Mesendoderm (in vitro differentiated cells): ENCODE results near the gene CRISPLD2. TPM values are rescaled to one million over a fixed set of nuclear protein-coding genes. Genes with fewer than 3 reads are reported as not detected.

Experiments used
- DNase-seq: peaks from one replicate; pipeline ENCODE4 v3.0.0; 2013
- H2AK5ac ChIP-seq: 2 replicates; pipeline ENCODE4 v1.6.1; 2013; ENCODE audit warnings: low read length, inconsistent platforms
- H2BK120ac ChIP-seq: 2 replicates; pipeline ENCODE4 v1.6.1; 2013; ENCODE audit warnings: low read depth, mild to moderate bottlenecking, low read length, moderate library complexity, mixed read lengths
- H2BK15ac ChIP-seq: replicated peaks from 2 replicates; pipeline ENCODE4 v1.6.1; 2013; ENCODE audit warnings: low read depth, mild to moderate bottlenecking, moderate library complexity
- H2BK5ac ChIP-seq: 2 replicates; pipeline ENCODE4 v1.6.1; 2013; ENCODE audit warnings: low read length, inconsistent platforms
- H3K18ac ChIP-seq: 2 replicates; pipeline ENCODE4 v1.6.1; 2013; ENCODE audit warnings: mild to moderate bottlenecking, low read length, mixed read lengths
- H3K23ac ChIP-seq: one replicate; pipeline ENCODE4 v1.6.1; 2013; ENCODE audit warnings: low read length
- H3K27ac ChIP-seq: 2 replicates; pipeline ENCODE4 v1.5.1; 2013; ENCODE audit warnings: low read depth, mild to moderate bottlenecking, inconsistent platforms, low read length, moderate library complexity
- H3K27me3 ChIP-seq: 2 replicates; pipeline ENCODE4 v1.6.1; 2013; ENCODE audit warnings: low read length, control low read depth, mild to moderate bottlenecking, inconsistent platforms; ENCODE audit not compliant: insufficient read depth, poor library complexity
- H3K36me3 ChIP-seq: 2 replicates; pipeline ENCODE4 v1.6.1; 2013; ENCODE audit warnings: low read length, inconsistent platforms; ENCODE audit not compliant: control insufficient read depth, insufficient read depth
- H3K4ac ChIP-seq: one replicate; pipeline ENCODE4 v1.6.1; 2013; ENCODE audit warnings: low read depth, mild to moderate bottlenecking, low read length, moderate library complexity
- H3K4me1 ChIP-seq: 2 replicates; pipeline ENCODE4 v1.6.1; 2013; ENCODE audit warnings: low read depth, low read length, inconsistent platforms; ENCODE audit not compliant: control insufficient read depth
- H3K4me2 ChIP-seq: 2 replicates; pipeline ENCODE4 v1.6.1; 2013; ENCODE audit warnings: low read length
- H3K4me3 ChIP-seq: 2 replicates; pipeline ENCODE4 v1.5.1; 2013; ENCODE audit warnings: mild to moderate bottlenecking, low read length
- H3K56ac ChIP-seq: one replicate; pipeline ENCODE4 v1.6.1; 2013; ENCODE audit warnings: low read length
- H3K79me1 ChIP-seq: 2 replicates; pipeline ENCODE4 v1.6.1; 2013; ENCODE audit warnings: low read length, inconsistent platforms
- H3K79me2 ChIP-seq: 2 replicates; pipeline ENCODE4 v1.6.1; 2013; ENCODE audit warnings: mild to moderate bottlenecking, low read length; ENCODE audit not compliant: control insufficient read depth, insufficient read depth
- H3K9ac ChIP-seq: 2 replicates; pipeline ENCODE4 v1.6.1; 2013; ENCODE audit warnings: low read length, inconsistent platforms
- H4K5ac ChIP-seq: one replicate; pipeline ENCODE4 v1.6.1; 2013; ENCODE audit warnings: low read length
- H4K8ac ChIP-seq: one replicate; pipeline ENCODE4 v1.6.1; 2013; ENCODE audit warnings: low read depth, mild to moderate bottlenecking, control low read depth, low read length, moderate library complexity
- WGBS: extraction: QIAGEN DNeasy Blood & Tissue Kit; methylation state at CpG from one replicate; pipeline ENCODE4 v1.1.7; 2013; ENCODE audit warnings: low lambda C conversion rate, missing lambda C conversion rate; ENCODE audit not compliant: insufficient coverage; ENCODE audit errors: extremely low coverage; 5-methylcytosine and 5-hydroxymethylcytosine counted together
- polyA plus RNA-seq, 2 experiments: library from polyadenylated mRNA; stranded (reverse); fragments of 200-250 nt; gene quantifications; one replicate each; pipeline ENCODE4 v1.2.3, GENCODE V29; 2013

CRISPLD2 gene, protein sequence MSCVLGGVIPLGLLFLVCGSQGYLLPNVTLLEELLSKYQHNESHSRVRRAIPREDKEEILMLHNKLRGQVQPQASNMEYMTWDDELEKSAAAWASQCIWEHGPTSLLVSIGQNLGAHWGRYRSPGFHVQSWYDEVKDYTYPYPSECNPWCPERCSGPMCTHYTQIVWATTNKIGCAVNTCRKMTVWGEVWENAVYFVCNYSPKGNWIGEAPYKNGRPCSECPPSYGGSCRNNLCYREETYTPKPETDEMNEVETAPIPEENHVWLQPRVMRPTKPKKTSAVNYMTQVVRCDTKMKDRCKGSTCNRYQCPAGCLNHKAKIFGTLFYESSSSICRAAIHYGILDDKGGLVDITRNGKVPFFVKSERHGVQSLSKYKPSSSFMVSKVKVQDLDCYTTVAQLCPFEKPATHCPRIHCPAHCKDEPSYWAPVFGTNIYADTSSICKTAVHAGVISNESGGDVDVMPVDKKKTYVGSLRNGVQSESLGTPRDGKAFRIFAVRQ
- polyA plus RNA-seq (2013, experiment 1 of 2): 3.7 TPM
- 3.9 TPM for polyA plus RNA-seq (2013, experiment 2 of 2)

DNA sequence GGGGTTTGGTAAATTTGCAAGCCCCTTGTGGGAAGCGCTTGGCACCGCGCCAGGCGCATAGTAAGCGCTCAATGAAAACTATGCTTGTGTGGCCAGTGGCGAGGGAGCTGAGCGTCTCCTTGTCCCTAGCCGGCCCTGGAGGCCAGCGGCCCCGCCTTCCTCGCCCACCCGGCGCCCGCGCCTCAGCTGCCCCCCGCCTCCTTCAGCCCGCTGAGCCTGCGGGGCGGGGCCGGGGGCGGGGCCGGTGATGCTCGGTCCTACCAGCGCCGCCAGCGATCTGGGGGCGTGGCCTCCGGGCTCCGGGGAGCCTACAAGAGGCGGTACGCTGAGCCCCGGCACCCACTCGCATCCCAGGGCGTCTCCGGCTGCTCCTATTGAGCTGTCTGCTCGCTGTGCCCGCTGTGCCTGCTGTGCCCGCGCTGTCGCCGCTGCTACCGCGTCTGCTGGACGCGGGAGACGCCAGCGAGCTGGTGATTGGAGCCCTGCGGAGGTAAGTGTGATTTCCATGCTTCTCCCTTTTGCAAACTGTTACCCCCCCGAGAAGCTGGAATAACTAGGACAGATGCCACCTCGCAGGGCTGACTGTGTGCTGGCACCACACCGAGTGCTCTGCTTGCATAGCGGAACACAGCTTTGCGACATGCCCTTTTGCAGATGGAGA is at the start of gene CRISPLD2:
Gene CRISPLD2, plus strand, starts transcription at position 342 of the 661 bp plus-strand sequence. CDS start 18,511 bp downstream, outside the sequence.
- Histone ChIP-seq H2BK15ac (no peak within 1 kb of the TSS), H4K8ac (no peak within 1 kb of the TSS), H3K9ac (peak within 1 kb of the TSS; percentile 59), H4K5ac (no peak within 1 kb of the TSS), H3K4me1 (no peaks in the 10 kb centered on the region), H3K79me2 (no peaks in the 10 kb centered on the region), H2AK5ac (no peak within 1 kb of the TSS), H2BK5ac (no peak within 1 kb of the TSS), H3K27ac (no peak within 1 kb of the TSS), H2BK120ac (no peak within 1 kb of the TSS), H3K79me1 (no peaks in the 10 kb centered on the region), H3K27me3 (peaks cover 2% of the 10 kb centered on the region), H3K36me3 (no peaks in the 10 kb centered on the region), H3K56ac (peak within 1 kb of the TSS; percentile 80), H3K18ac (no peak within 1 kb of the TSS), H3K4me3 (peak within 1 kb of the TSS; percentile 29), H3K23ac (no peak within 1 kb of the TSS), H3K4me2 (peak within 1 kb of the TSS; percentile 82), H3K4ac (no peak within 1 kb of the TSS)
- no CpG with 5 or more reads among the region's 53 CpGs for WGBS
- peak; percentile 92 for DNase-seq

DNA sequence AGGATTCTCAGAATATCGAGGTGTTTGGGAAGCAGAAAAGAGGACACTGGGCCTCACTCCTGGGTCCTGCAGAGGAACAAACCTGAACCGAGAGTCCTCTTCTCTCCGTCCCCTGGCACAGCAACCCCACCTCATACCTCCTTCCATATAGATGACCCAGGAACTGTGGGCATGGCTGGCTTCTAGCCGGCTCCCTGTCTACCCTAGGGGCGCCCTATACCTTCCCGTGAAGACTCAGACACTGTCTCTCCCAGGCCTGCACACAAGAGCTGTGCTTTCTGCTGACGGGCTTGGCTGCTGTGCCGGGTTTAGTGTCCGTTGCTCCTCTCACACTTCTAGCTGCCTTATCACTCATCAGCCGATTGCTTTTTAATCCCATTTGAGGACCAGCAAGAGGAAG is 46.5 kb upstream of the CRISPLD2 start:
- no peak overlapping the region for H3K27ac ChIP-seq
- peaks cover 16% of the 10 kb centered on the region for H3K36me3 ChIP-seq
- H3K79me1 ChIP-seq: peaks cover 6% of the 10 kb centered on the region
- H2BK15ac ChIP-seq: no peak overlapping the region
- H3K9ac ChIP-seq: no peak overlapping the region
- H3K4me3 ChIP-seq: no peak overlapping the region
- no peaks in the 10 kb centered on the region for H3K27me3 ChIP-seq
- H4K5ac ChIP-seq: no peak overlapping the region
- H3K4me1 ChIP-seq: no peaks in the 10 kb centered on the region
- no peak overlapping the region for H3K4me2 ChIP-seq
- no peak overlapping the region for H4K8ac ChIP-seq
- no peak overlapping the region for H3K4ac ChIP-seq
- no peak overlapping the region for H2BK120ac ChIP-seq
- peaks cover 2% of the 10 kb centered on the region for H3K79me2 ChIP-seq
- no CpG with 5 or more reads among the region's 10 CpGs for WGBS
- H3K18ac ChIP-seq: no peak overlapping the region
- no peak overlapping the region for H2BK5ac ChIP-seq
- H3K56ac ChIP-seq: no peak overlapping the region
- no peak overlapping the region for H3K23ac ChIP-seq
- no peak for DNase-seq
- no peak overlapping the region for H2AK5ac ChIP-seq

DNA sequence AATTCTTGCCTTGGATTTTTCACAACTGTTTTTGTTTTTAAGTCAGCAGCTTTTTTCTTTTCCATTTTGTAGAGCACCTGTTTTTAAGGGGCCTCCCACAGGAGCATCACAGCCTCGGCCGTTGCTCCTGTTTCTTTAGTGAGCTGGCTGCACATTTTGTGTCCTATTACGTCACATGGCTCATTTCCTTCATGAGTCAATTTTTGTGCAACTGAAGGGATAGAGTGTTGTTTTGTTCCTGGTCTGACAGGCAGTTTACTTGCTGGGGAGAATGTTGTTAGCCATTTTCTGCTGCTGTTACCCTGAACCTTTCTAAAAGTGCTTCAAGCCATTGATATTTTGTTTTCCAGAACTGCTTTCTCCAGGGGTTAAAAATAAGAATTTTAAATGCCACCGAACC is 45.0 kb upstream of the CRISPLD2 start:
- WGBS: no CpG with 5 or more reads among the region's 4 CpGs
- H3K56ac ChIP-seq: no peak overlapping the region
- no peaks in the 10 kb centered on the region for H3K27me3 ChIP-seq
- no peak overlapping the region for H3K4me3 ChIP-seq
- peaks cover 2% of the 10 kb centered on the region for H3K79me1 ChIP-seq
- H4K5ac ChIP-seq: no peak overlapping the region
- H3K4ac ChIP-seq: no peak overlapping the region
- no peak overlapping the region for H2BK5ac ChIP-seq
- H2AK5ac ChIP-seq: no peak overlapping the region
- H3K36me3 ChIP-seq: peaks cover 19% of the 10 kb centered on the region
- H4K8ac ChIP-seq: no peak overlapping the region
- H2BK15ac ChIP-seq: no peak overlapping the region
- no peak overlapping the region for H3K23ac ChIP-seq
- no peak overlapping the region for H2BK120ac ChIP-seq
- no peak overlapping the region for H3K18ac ChIP-seq
- no peak for DNase-seq
- no peak overlapping the region for H3K27ac ChIP-seq
- H3K4me1 ChIP-seq: no peaks in the 10 kb centered on the region
- no peak overlapping the region for H3K4me2 ChIP-seq
- H3K9ac ChIP-seq: no peak overlapping the region
- no peaks in the 10 kb centered on the region for H3K79me2 ChIP-seq

DNA sequence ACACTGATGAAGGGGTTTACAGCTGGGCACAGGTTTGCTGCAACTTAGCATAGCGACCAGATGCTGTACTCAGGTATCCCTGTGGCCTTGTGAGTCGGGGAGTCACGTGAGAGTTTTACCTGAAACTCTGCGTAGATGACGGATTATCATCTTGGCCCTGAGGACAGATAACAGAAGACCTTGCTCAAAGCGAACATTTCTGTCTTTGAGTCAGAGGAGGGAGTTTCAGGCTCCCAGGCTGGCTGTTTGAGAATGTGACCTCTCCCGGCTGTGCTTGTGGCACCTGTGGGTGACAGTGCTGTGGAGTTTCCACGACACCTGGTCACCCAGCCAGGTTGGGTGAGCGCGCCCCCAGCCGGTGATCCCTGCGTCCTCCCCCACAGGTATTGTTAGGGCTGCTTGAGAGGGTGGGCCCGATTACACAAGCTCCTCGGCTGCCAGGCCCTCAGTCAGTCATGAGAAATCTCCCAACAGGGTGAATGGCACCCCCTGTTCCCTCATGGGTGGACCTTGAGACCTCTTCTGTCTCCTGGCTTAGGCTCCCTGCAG is 44.4 kb upstream of the CRISPLD2 start:
- Histone ChIP-seq H3K79me1 (peaks cover 2% of the 10 kb centered on the region), H3K9ac (no peak overlapping the region), H3K4me1 (no peaks in the 10 kb centered on the region), H3K4ac (no peak overlapping the region), H2BK15ac (no peak overlapping the region), H3K36me3 (peaks cover 18% of the 10 kb centered on the region), H2AK5ac (no peak overlapping the region), H3K4me2 (no peak overlapping the region), H3K23ac (no peak overlapping the region), H3K18ac (no peak overlapping the region), H3K27ac (no peak overlapping the region), H4K5ac (no peak overlapping the region), H4K8ac (no peak overlapping the region), H3K4me3 (no peak overlapping the region), H2BK5ac (no peak overlapping the region), H2BK120ac (no peak overlapping the region), H3K27me3 (no peaks in the 10 kb centered on the region), H3K56ac (no peak overlapping the region), H3K79me2 (no peaks in the 10 kb centered on the region)
- whole genome bisulfite sequencing: no CpG with 5 or more reads among the region's 14 CpGs
- DNase-seq: no peak

DNA sequence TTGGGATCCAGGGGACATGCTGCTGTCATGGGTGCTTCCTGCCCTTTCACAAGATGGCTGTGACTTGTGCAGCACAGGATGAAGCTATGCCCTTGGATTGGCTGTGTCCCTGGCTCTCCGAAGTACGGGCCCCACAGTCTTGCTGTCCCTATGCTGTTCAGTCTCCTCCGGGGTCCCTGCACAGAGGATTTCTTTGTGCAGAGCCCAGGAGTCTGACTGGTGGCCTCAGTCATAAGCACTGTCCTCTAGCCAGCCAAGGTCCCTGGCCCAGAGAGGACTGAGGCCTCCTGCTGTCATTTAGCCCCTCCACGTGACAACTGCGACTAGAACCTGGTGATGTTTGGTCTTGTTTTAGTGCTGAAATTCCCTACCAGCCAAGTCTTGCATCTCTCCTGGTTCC is 42.4 kb upstream of the CRISPLD2 start:
- no peak overlapping the region for H2BK5ac ChIP-seq
- no peak overlapping the region for H3K4ac ChIP-seq
- no peaks in the 10 kb centered on the region for H3K27me3 ChIP-seq
- DNase-seq: no peak
- H3K79me2 ChIP-seq: no peaks in the 10 kb centered on the region
- H2AK5ac ChIP-seq: no peak overlapping the region
- no peak overlapping the region for H2BK120ac ChIP-seq
- H3K18ac ChIP-seq: no peak overlapping the region
- no peak overlapping the region for H2BK15ac ChIP-seq
- H3K56ac ChIP-seq: no peak overlapping the region
- no peak overlapping the region for H3K9ac ChIP-seq
- H3K23ac ChIP-seq: no peak overlapping the region
- no peak overlapping the region for H4K5ac ChIP-seq
- H3K4me1 ChIP-seq: no peaks in the 10 kb centered on the region
- no peaks in the 10 kb centered on the region for H3K79me1 ChIP-seq
- no peak overlapping the region for H3K27ac ChIP-seq
- no peak overlapping the region for H3K4me3 ChIP-seq
- no CpG with 5 or more reads among the region's 5 CpGs for WGBS
- H3K36me3 ChIP-seq: peaks cover 18% of the 10 kb centered on the region
- H4K8ac ChIP-seq: no peak overlapping the region
- H3K4me2 ChIP-seq: no peak overlapping the region
